IMR-90 (cell line): ENCODE data around the gene MEGF6. TPM values are rescaled to one million over a fixed set of nuclear protein-coding genes. Genes with fewer than 3 reads are reported as not detected.

Experiments used
- ATAC-seq: fragments of 200-7000 bp; cut with Tn5 transposase; 2 replicates; pipeline ENCODE4 v1.9.1; 2020; ENCODE audit warnings: low read depth, mild to moderate bottlenecking, moderate library complexity
- BruUV-seq: library from RNA; stranded (reverse); fragments of 400-500 nt; replicated peaks from 2 replicates; lab custom pipeline; 2021; lab: Mats Ljungman, UMichigan
- CTCF ChIA-PET: fragments of 300-600 bp; formaldehyde crosslinking; extraction: SDS; loops from one replicate; lab custom pipeline; 2021; ENCODE audit warnings: antibody characterized with exemption; lab: Yijun Ruan, JAX
- POLR2A ChIA-PET: fragments of 300-600 bp; sonication (Branson Sonifier 250); formaldehyde crosslinking; loops from one replicate; lab custom pipeline; 2022; ENCODE audit warnings: antibody characterized with exemption; ENCODE audit not compliant: unreplicated experiment; lab: Charles Lee
- DNase-seq: peaks from one replicate; pipeline ENCODE4 v3.0.0; 2013
- H2AFZ ChIP-seq: replicated peaks from 2 replicates; pipeline ENCODE3; 2013; ENCODE audit warnings: low read length, mild to moderate bottlenecking; ENCODE audit not compliant: poor library complexity
- H2AK5ac ChIP-seq: 2 replicates; pipeline ENCODE4 v1.6.1; 2013; ENCODE audit warnings: low read depth, low read length, inconsistent platforms
- H2AK9ac ChIP-seq: replicated peaks from 2 replicates; pipeline ENCODE3; 2013; ENCODE audit warnings: mild to moderate bottlenecking, low read depth, low read length, moderate library complexity; ENCODE audit not compliant: poor library complexity
- H2BK120ac ChIP-seq: 2 replicates; pipeline ENCODE4 v1.6.1; 2013; ENCODE audit warnings: low read depth, low read length, inconsistent platforms
- H2BK15ac ChIP-seq: 3 replicates; pipeline ENCODE4 v1.6.1; 2013; ENCODE audit warnings: low read depth, low read length, inconsistent platforms
- H2BK20ac ChIP-seq: 2 replicates; pipeline ENCODE4 v1.6.1; 2013; ENCODE audit warnings: low read depth, mild to moderate bottlenecking, inconsistent platforms, low read length, moderate library complexity
- H2BK5ac ChIP-seq: 2 replicates; pipeline ENCODE4 v1.6.1; 2013; ENCODE audit warnings: mild to moderate bottlenecking, low read depth, low read length, inconsistent platforms; ENCODE audit not compliant: poor library complexity, severe bottlenecking
- H3K14ac ChIP-seq: replicated peaks from 2 replicates; pipeline ENCODE4 v1.6.1; 2013; ENCODE audit warnings: low read depth, low read length, inconsistent platforms
- H3K18ac ChIP-seq: 2 replicates; pipeline ENCODE4 v1.6.1; 2013; ENCODE audit warnings: low read depth, low read length, control low read depth
- H3K23ac ChIP-seq: 2 replicates; pipeline ENCODE4 v1.6.1; 2013; ENCODE audit warnings: low read depth, low read length, inconsistent platforms
- H3K27ac ChIP-seq: 2 replicates; pipeline ENCODE4 v1.5.1; 2013; ENCODE audit warnings: mild to moderate bottlenecking, control low read depth, low read length; ENCODE audit not compliant: insufficient read depth
- H3K27me3 ChIP-seq: 2 replicates; pipeline ENCODE4 v1.6.1; 2013; ENCODE audit warnings: low read length; ENCODE audit not compliant: control insufficient read depth, insufficient read depth
- H3K36me3 ChIP-seq: 2 replicates; pipeline ENCODE4 v1.6.1; 2013; ENCODE audit warnings: low read length, mixed read lengths; ENCODE audit not compliant: control insufficient read depth, insufficient read depth
- H3K4ac ChIP-seq: 2 replicates; pipeline ENCODE4 v1.6.1; 2013; ENCODE audit warnings: low read depth, low read length, inconsistent platforms
- H3K4me1 ChIP-seq: 2 replicates; pipeline ENCODE4 v1.6.1; 2013; ENCODE audit warnings: low read length, mixed read lengths; ENCODE audit not compliant: control insufficient read depth, insufficient read depth
- H3K4me2 ChIP-seq: 2 replicates; pipeline ENCODE4 v1.6.1; 2013; ENCODE audit warnings: low read depth, mild to moderate bottlenecking, control low read depth, low read length, moderate library complexity
- H3K4me3 ChIP-seq: 2 replicates; pipeline ENCODE4 v1.5.1; 2013; ENCODE audit warnings: low read depth, mild to moderate bottlenecking, control low read depth, low read length, moderate library complexity; ENCODE audit not compliant: insufficient read depth
- H3K56ac ChIP-seq: 2 replicates; pipeline ENCODE4 v1.6.1; 2013; ENCODE audit warnings: low read length, inconsistent platforms; ENCODE audit not compliant: insufficient read depth; ENCODE audit errors: extremely low read depth
- H3K79me1 ChIP-seq, 2 experiments: 2 replicates each; pipeline ENCODE4 v1.6.1; 2013; ENCODE audit warnings: low read length in 2 of 2, inconsistent platforms in 1 of 2, low read depth in 1 of 2
- H3K9ac ChIP-seq: 2 replicates; pipeline ENCODE4 v1.6.1; 2013; ENCODE audit warnings: low read depth, low read length, control low read depth
- H3K9me1 ChIP-seq: 2 replicates; pipeline ENCODE4 v1.6.1; 2013; ENCODE audit warnings: low read length, inconsistent platforms; ENCODE audit not compliant: insufficient read depth
- H3K9me3 ChIP-seq: 2 replicates; pipeline ENCODE4 v1.6.1; 2013; ENCODE audit warnings: low read length; ENCODE audit not compliant: control insufficient read depth, insufficient read depth
- H4K20me1 ChIP-seq: 2 replicates; pipeline ENCODE4 v1.6.1; 2013; ENCODE audit warnings: low read length, inconsistent platforms; ENCODE audit not compliant: insufficient read depth
- H4K5ac ChIP-seq: 2 replicates; pipeline ENCODE4 v1.6.1; 2013; ENCODE audit warnings: mild to moderate bottlenecking, low read depth, low read length, control low read depth
- H4K8ac ChIP-seq, 2 experiments: 2 replicates each; pipeline ENCODE4 v1.6.1; 2013; ENCODE audit warnings: low read depth in 2 of 2, low read length in 2 of 2, control low read depth in 1 of 2, inconsistent platforms in 1 of 2
- H4K91ac ChIP-seq: 2 replicates; pipeline ENCODE4 v1.6.1; 2013; ENCODE audit warnings: low read depth, low read length, inconsistent platforms; ENCODE audit not compliant: insufficient read depth
- MAFK ChIP-seq: IDR thresholded peaks from 2 replicates; pipeline ENCODE4 v1.6.1; 2012; ENCODE audit warnings: low read depth, low read length, improper control_type of control experiment
- NFE2L2 ChIP-seq: fragments of 150-350 bp; IDR thresholded peaks from 2 replicates; pipeline ENCODE4 v1.6.1; 2016; ENCODE audit warnings: low read depth, mild to moderate bottlenecking, low read length
- POLR2A ChIP-seq: IDR thresholded peaks from 2 replicates; pipeline ENCODE4 v1.6.1; 2012; ENCODE audit warnings: mild to moderate bottlenecking, low read depth, low read length
- RFX5 ChIP-seq: IDR thresholded peaks from 2 replicates; pipeline ENCODE4 v1.8.0; 2012; ENCODE audit warnings: low read depth, mild to moderate bottlenecking, low read length, moderate library complexity
- WGBS, 2 experiments: methylation state at CpG; one replicate each; pipeline versions ENCODE4 v1.1.5 to v1.1.7; 2013; ENCODE audit warnings: missing lambda C conversion rate in 2 of 2; ENCODE audit not compliant: insufficient read length in 1 of 2; ENCODE audit errors: extremely low coverage in 2 of 2; 5-methylcytosine and 5-hydroxymethylcytosine counted together
- dilution Hi-C: fragments of 300-500 bp; cut with HindIII; formaldehyde crosslinking; loops from one replicate; pipeline ENCODE4 v1.14.3; 2018; ENCODE audit warnings: low sequenced_read_pairs; ENCODE audit not compliant: unreplicated experiment
- in situ Hi-C: fragments of 300-500 bp; cut with MboI; formaldehyde crosslinking; loops from 3 replicates; pipeline ENCODE4 v1.14.3; 2019; ENCODE audit warnings: low sequenced_read_pairs, inconsistent platforms, mixed read lengths
- intact Hi-C: fragments of 100-400 bp; cut with micrococcal nuclease; formaldehyde crosslinking; loops from 2 replicates; pipeline ENCODE4 v1.10.0; 2022
- polyA plus RNA-seq, 3 experiments: library from polyadenylated mRNA; depleted of rRNA; stranded (reverse); fragments of >200 nt; gene quantifications; 2 replicates each; pipeline ENCODE4 v1.2.3, GENCODE V29; 2012; ENCODE audit warnings: low replicate concordance in 1 of 3
- total RNA-seq: library from RNA; depleted of rRNA; stranded (reverse); fragments of >200 nt; gene quantifications from 2 replicates; pipeline ENCODE4 v1.2.3, GENCODE V29; 2012

MEGF6 gene
- total and polyA plus RNA-seq, 2 of the 4 experiments (the other 2 are of a cell fraction) = 0.72 to 4.1 TPM

DNA sequence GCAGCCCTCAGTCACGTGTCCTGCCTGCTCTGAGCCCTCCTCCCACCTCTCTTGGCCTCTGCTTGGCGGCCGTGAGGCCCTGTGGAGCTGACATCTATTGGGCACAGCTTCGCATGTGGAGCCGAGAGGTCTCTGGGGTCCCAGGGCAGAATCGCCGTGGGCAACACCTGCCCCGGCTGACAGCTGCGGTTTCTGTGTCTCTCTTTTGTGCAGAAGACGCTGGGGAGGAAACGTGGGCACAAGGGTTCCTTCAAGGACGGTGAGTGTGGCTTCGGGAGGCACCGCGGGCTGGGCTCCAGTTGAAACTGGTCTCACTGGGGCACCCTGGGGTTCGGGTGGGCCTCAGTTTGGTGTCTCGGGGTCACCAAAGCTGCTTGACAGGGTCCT, 145.4 kb downstream of the MEGF6 start:
- H3K23ac ChIP-seq = no peak overlapping the region
- ChIA-PET CTCF (no interaction called here), POLR2A (no interaction called here)
- TF ChIP-seq MAFK (no peak), RFX5 (no peak), POLR2A (no peak), NFE2L2 (no peak)
- no peak overlapping the region for H3K4me3 ChIP-seq
- no peaks in the 10 kb centered on the region for H3K36me3 ChIP-seq
- peaks cover under 1% of the 10 kb centered on the region; the same call in 1 of the 2 replicates for H3K4me1 ChIP-seq
- H4K5ac ChIP-seq = no peak overlapping the region
- 70% methylated on average over 8 of the region's 17 CpGs; no CpG with 5 or more reads in 1 of the 2 experiments for WGBS, 2 experiments
- intact Hi-C loops = no loop called here
- ATAC-seq = no peak
- no peak overlapping the region for H3K18ac ChIP-seq
- H3K79me1 ChIP-seq = no peaks in the 10 kb centered on the region
- in situ Hi-C loops = no loop called here
- no peak overlapping the region for H2BK15ac ChIP-seq
- no peak overlapping the region for H3K4me2 ChIP-seq
- peaks cover 8% of the 10 kb centered on the region for H3K27me3 ChIP-seq
- no peak overlapping the region for H3K4ac ChIP-seq
- no peak for DNase-seq
- H2AK5ac ChIP-seq = no peak overlapping the region
- no peaks in the 10 kb centered on the region for H4K20me1 ChIP-seq
- H4K91ac ChIP-seq = no peak overlapping the region
- no peak overlapping the region for H2AFZ ChIP-seq
- H2BK5ac ChIP-seq = no peak overlapping the region
- H3K14ac ChIP-seq = no peak overlapping the region
- no peak overlapping the region for H2BK20ac ChIP-seq
- H2AK9ac ChIP-seq = no peak overlapping the region
- H3K9me3 ChIP-seq = no peaks in the 10 kb centered on the region
- H3K9me1 ChIP-seq = no peaks in the 10 kb centered on the region
- H3K27ac ChIP-seq = no peak overlapping the region
- no peak overlapping the region for H4K8ac ChIP-seq
- H2BK120ac ChIP-seq = no peak overlapping the region
- dilution Hi-C loops = no loop called here
- H3K56ac ChIP-seq = no peak overlapping the region
- no TSS peak for BruUV-seq
- H3K9ac ChIP-seq = no peak overlapping the region
